Left ventricle myocardium inferior (tissue), 1 donor: Measurements from ENCODE around the gene CABLES2. TPM values are rescaled to one million over a fixed set of nuclear protein-coding genes. Genes with fewer than 3 reads are reported as not detected.

Experiments
- DNase-seq: peaks from one replicate; pipeline ENCODE4 v3.0.0-alpha.2; 2020
- H3K27ac ChIP-seq: fragments of 200-600 bp; replicated peaks from 2 replicates; pipeline ENCODE4 v1.8.0; 2021
- H3K27me3 ChIP-seq: fragments of 200-600 bp; 2 replicates; pipeline ENCODE4 v1.8.0; 2021; ENCODE audit warnings: low read depth
- H3K36me3 ChIP-seq: fragments of 200-600 bp; 2 replicates; pipeline ENCODE4 v1.8.0; 2021
- H3K4me1 ChIP-seq: fragments of 200-600 bp; 2 replicates; pipeline ENCODE4 v1.8.0; 2021
- H3K4me3 ChIP-seq: fragments of 200-600 bp; 2 replicates; pipeline ENCODE4 v1.8.0; 2021; ENCODE audit warnings: mild to moderate bottlenecking, moderate library complexity
- H3K9me3 ChIP-seq: fragments of 200-600 bp; replicated peaks from 2 replicates; pipeline ENCODE4 v1.8.0; 2021
- intact Hi-C: fragments of 100-400 bp; cut with micrococcal nuclease; formaldehyde crosslinking; loops from one replicate; pipeline ENCODE4 v1.11.0; 2022
- total RNA-seq: library from RNA; stranded (reverse); fragmentation: NEBNext Ultra II Directional; extraction: Animal tissue kit (Norgen Biotek cat#: 25700); gene quantifications from one replicate; pipeline ENCODE4 v1.2.1, GENCODE V29; 2021
- TF ChIP-seq, protein P1 (sequence below): fragments of 200-600 bp; IDR thresholded peaks from 2 replicates; pipeline ENCODE4 v1.8.0; 2021; ENCODE audit warnings: antibody characterized with exemption, mild to moderate bottlenecking, borderline replicate concordance
- donor health status: DM: no; HTN: yes; CAD: no; lungs with severe emphysema.

CABLES2 gene
- total RNA-seq, 1 donor from 2014 or later: 12.0 TPM

DNA sequence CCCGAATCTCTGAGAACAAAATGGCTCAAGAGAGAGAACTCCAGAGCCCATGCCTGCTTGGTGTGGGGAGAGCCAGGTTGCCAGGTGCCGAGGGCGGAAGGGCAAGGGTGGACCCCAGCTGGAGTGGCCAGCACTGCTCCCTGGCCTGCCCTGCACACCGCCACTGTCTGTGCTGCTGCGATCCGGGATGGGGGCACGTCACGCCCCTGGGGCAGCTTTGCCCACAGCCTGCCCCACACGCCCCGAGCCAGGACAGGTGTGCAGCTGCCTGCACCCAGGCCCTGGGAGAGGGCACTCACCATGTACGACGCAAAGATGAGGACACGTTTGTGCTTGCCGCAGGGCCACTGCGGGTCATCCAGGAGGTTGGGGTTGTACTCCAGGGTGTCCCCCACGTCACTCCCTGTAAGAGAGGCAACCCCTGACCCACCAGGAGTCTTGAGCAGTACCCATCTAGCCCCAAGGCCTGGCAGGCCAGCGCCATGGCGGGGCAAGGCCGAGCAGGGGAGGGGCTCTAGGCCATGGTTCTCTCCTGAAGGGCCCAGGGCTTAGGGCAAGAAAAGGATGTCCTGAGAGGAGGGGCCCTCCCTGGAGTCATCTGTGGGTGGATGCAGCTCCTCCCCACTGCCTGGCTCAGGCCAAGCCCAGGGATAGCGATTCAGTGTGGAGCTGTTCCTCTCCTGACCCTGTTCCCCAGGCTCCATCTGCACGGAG, 14.3 kb downstream of the CABLES2 start:
- H3K27ac ChIP-seq: no peak overlapping the region
- H3K27me3 ChIP-seq: no peaks in the 10 kb centered on the region
- H3K4me1 ChIP-seq: peaks cover 17% of the 10 kb centered on the region
- intact Hi-C loops: no loop called here
- no peak for DNase-seq
- H3K9me3 ChIP-seq: no peaks in the 10 kb centered on the region
- H3K36me3 ChIP-seq: peaks cover 74% of the 10 kb centered on the region
- TF ChIP-seq, protein P1, sequence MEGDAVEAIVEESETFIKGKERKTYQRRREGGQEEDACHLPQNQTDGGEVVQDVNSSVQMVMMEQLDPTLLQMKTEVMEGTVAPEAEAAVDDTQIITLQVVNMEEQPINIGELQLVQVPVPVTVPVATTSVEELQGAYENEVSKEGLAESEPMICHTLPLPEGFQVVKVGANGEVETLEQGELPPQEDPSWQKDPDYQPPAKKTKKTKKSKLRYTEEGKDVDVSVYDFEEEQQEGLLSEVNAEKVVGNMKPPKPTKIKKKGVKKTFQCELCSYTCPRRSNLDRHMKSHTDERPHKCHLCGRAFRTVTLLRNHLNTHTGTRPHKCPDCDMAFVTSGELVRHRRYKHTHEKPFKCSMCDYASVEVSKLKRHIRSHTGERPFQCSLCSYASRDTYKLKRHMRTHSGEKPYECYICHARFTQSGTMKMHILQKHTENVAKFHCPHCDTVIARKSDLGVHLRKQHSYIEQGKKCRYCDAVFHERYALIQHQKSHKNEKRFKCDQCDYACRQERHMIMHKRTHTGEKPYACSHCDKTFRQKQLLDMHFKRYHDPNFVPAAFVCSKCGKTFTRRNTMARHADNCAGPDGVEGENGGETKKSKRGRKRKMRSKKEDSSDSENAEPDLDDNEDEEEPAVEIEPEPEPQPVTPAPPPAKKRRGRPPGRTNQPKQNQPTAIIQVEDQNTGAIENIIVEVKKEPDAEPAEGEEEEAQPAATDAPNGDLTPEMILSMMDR: no peak
- H3K4me3 ChIP-seq: no peak overlapping the region

GRCh38 chr20:62392077-62392418, 15.0 kb downstream of the CABLES2 start:
- Histone ChIP-seq H3K9me3 (no peaks in the 10 kb centered on the region), H3K4me3 (no peak overlapping the region), H3K27ac (no peak overlapping the region), H3K4me1 (peaks cover 23% of the 10 kb centered on the region), H3K27me3 (no peaks in the 10 kb centered on the region), H3K36me3 (peaks cover 74% of the 10 kb centered on the region)
- no peak for DNase-seq
- intact Hi-C loops: no loop called here
- TF ChIP-seq, protein P1: no peak

DNA sequence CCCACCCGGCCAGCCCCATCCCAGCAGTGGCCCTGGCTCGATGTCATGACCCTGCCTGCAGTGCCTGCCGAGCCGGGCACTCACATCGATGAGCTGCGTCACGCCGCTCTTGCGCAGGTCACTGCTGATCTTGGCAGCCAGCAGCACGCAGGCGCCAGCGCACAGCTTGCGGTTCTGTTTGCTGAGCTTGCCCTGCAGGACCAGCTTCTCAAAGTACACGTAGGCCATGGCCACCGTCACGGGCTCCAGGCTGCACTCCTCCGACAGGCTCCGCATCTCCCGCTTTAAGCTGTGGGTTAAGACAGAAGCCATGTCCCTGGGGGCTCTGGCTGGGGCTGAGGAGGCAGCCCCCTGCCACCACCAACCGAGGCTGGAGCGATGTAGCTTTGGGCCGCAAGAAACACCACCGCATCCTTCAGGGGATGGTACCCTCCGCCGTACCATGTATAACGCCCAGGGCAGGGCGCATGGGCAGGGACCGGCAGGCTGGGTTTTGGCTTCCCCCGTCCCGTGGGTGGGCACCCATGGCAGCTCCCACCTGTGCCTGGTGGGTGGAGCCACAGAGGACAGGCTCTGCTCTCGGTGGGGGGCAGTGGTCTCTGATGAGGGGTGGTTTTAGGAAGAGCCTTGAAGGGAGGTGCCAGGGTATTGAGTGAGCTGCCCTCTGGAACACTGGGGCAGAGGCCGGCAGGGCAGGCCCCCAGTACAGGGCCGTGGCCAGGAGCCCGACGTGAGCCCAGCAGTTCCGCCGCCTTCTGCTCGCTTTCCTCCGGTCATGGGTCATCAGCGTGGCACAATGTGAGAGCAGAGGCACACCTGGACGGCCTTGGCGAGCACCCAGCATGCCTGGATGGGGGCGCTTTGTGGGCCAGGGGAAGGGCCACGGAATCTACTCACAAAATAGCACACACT, 15.7 kb downstream of the CABLES2 start:
- no peak for DNase-seq
- TF ChIP-seq, protein P1: no peak

GRCh38 chr20:62390317-62391164, 16.5 kb downstream of the CABLES2 start:
- intact Hi-C loops: no loop called here
- TF ChIP-seq, protein P1: no peak
- DNase-seq: no peak
- H3K9me3 ChIP-seq: no peaks in the 10 kb centered on the region
- peaks cover 70% of the 10 kb centered on the region for H3K36me3 ChIP-seq
- no peak overlapping the region for H3K4me3 ChIP-seq
- H3K4me1 ChIP-seq: peaks cover 31% of the 10 kb centered on the region
- H3K27ac ChIP-seq: no peak overlapping the region
- no peaks in the 10 kb centered on the region for H3K27me3 ChIP-seq

More for the DNA sequence above, 15.7 kb downstream of the CABLES2 start:
- peaks cover 74% of the 10 kb centered on the region for H3K36me3 ChIP-seq
- no peak overlapping the region for H3K27ac ChIP-seq
- H3K9me3 ChIP-seq: no peaks in the 10 kb centered on the region
- intact Hi-C loops: no loop called here
- no peak overlapping the region for H3K4me3 ChIP-seq
- H3K4me1 ChIP-seq: peaks cover 22% of the 10 kb centered on the region
- H3K27me3 ChIP-seq: no peaks in the 10 kb centered on the region

DNA sequence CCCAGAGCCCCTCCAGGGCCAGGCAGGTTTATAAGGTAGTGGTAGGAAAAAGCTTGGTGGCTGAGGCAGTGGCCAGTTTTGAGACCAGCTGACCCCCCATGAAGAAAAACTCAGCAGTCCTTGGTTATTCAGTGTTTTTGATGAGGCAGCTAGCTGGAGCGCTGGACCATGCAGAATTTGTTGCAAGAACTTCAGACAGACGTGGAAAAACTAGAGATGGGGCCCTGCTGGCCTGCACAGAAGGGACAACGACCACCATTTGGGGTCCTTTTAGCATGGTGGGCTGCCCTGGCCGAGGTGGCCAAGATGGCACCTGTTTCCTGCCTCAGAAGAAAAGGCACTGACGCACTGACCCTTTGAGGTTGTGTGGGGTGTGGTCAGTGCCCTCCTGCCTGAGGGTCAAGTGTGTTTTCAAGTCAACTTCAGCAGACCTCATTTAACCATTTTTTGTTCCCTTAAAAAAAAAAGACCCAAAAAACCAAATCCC, 17.4 kb downstream of the CABLES2 start:
- H3K27ac ChIP-seq: no peak overlapping the region
- H3K36me3 ChIP-seq: peaks cover 62% of the 10 kb centered on the region
- intact Hi-C loops: no loop called here
- H3K27me3 ChIP-seq: no peaks in the 10 kb centered on the region
- H3K4me1 ChIP-seq: peaks cover 37% of the 10 kb centered on the region
- DNase-seq: no peak
- no peak overlapping the region for H3K4me3 ChIP-seq
- TF ChIP-seq, protein P1: no peak
- H3K9me3 ChIP-seq: no peaks in the 10 kb centered on the region
